ENCODE measurements around the gene FAM193B. TPM values are rescaled to one million over a fixed set of nuclear protein-coding genes. Genes with fewer than 3 reads are reported as not detected.
A peak's percentile ranks its signal among the peaks of the same experiment; 100 is the strongest.

FAM193B gene
- total and polyA plus RNA-seq, 2 of the 13 experiments (the other 11 are each of a cell fraction or from before 2014, with no cell fraction given) = 21.2 to 40.9 TPM

DNA sequence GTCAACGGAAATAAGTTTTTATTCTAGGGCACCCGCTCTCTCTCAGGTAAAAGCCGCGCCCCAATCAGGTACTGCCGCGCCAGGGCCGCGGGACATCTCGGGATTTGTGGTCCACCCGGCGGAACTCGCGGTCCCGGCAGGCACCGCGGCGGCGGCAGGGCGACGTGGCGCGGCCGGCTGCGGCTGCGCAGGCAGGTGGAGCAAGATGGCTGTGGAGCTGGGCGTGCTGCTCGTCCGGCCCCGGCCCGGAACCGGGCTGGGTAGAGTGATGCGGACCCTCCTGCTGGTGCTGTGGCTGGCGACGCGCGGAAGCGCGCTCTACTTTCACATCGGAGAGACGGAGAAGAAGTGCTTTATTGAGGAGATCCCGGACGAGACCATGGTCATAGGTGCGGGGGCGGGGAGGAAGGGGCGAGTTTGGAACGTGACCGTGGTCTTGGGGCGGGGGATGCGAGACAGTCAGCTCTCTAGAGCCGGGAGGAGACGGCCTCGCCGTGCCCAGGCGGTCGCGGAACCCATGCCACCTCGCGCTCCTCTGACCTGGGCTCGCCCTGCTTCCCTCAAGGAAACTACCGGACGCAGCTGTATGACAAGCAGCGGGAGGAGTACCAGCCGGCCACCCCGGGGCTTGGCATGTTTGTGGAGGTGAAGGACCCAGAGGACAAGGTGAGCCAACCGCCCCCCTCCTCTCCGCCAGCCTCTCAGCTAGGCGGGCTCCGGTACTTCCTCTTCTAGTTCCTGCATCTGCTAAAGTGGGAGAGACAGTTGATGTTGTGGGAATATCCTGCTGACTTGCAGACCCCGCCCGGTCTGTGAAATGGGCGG is 37.9 kb upstream of the FAM193B start, which contains the start of gene TMED9 (continued):
- TF ChIP-seq THYN1 (CRISPR knock-in tag; IDR thresholded peaks at IDR 0.05; ENCODE audit: borderline replicate concordance, low read depth) = no peak
- TF ChIP-seq ZFP90 (CRISPR knock-in tag; IDR thresholded peaks at IDR 0.05; ENCODE audit: borderline replicate concordance) = 0 out of 2 replicates have a peak, but pooled peaks have one; percentile 57
- TF ChIP-seq, protein P1, sequence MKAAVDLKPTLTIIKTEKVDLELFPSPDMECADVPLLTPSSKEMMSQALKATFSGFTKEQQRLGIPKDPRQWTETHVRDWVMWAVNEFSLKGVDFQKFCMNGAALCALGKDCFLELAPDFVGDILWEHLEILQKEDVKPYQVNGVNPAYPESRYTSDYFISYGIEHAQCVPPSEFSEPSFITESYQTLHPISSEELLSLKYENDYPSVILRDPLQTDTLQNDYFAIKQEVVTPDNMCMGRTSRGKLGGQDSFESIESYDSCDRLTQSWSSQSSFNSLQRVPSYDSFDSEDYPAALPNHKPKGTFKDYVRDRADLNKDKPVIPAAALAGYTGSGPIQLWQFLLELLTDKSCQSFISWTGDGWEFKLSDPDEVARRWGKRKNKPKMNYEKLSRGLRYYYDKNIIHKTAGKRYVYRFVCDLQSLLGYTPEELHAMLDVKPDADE (CRISPR knock-in tag; IDR thresholded peaks at IDR 0.05) = peak; percentile 38; the same call in 1 of the 2 replicates
- TF ChIP-seq REPIN1 (CRISPR knock-in tag; IDR thresholded peaks at IDR 0.05; ENCODE audit: borderline replicate concordance, low read depth) = peak; percentile 59
- peak; percentile 95 for TF ChIP-seq RBFOX2 (IDR thresholded peaks at IDR 0.05; ENCODE audit: low read depth, low read length)
- peak; percentile 92 for TF ChIP-seq BORCS8-MEF2B (CRISPR knock-in tag; IDR thresholded peaks at IDR 0.05)
- 0 out of 2 replicates have a peak, but pooled peaks have one; percentile 37 for TF ChIP-seq RFXAP (CRISPR knock-in tag; IDR thresholded peaks at IDR 0.05; ENCODE audit: borderline replicate concordance)
- TF ChIP-seq PCBP1 (IDR thresholded peaks at IDR 0.05; ENCODE audit: borderline replicate concordance, low read depth, low read length) = 0 out of 2 replicates have a peak, but pooled peaks have one; percentile 30
- no peak for TF ChIP-seq NFE2 (CRISPR knock-in tag; IDR thresholded peaks at IDR 0.05)
- peak; percentile 81 for TF ChIP-seq HDAC1 (CRISPR knock-in tag; IDR thresholded peaks at IDR 0.05)
- no peak for TF ChIP-seq ZNF747 (CRISPR knock-in tag; IDR thresholded peaks at IDR 0.05; ENCODE audit: borderline replicate concordance)
- peak; percentile 59 for TF ChIP-seq ZSCAN31 (CRISPR knock-in tag; IDR thresholded peaks at IDR 0.05; ENCODE audit: low read depth)
- no peak for TF ChIP-seq ZNF317 (CRISPR knock-in tag; IDR thresholded peaks at IDR 0.05)
- TF ChIP-seq ELF1 (CRISPR knock-in tag; IDR thresholded peaks at IDR 0.05) = peak; percentile 3; the same call in 1 of the 2 replicates
- no peak for TF ChIP-seq NCOA2 (CRISPR knock-in tag; IDR thresholded peaks at IDR 0.05)
- TF ChIP-seq NR2C2 (CRISPR knock-in tag; IDR thresholded peaks at IDR 0.05; ENCODE audit: borderline replicate concordance) = peak; percentile 85; the same call in 1 of the 2 replicates
- TF ChIP-seq, protein P2, sequence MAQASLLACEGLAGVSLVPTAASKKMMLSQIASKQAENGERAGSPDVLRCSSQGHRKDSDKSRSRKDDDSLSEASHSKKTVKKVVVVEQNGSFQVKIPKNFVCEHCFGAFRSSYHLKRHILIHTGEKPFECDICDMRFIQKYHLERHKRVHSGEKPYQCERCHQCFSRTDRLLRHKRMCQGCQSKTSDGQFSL (CRISPR knock-in tag; IDR thresholded peaks at IDR 0.05) = peak; percentile 24; the same call in 1 of the 2 replicates
- 0 out of 2 replicates have a peak, but pooled peaks have one; percentile 35 for TF ChIP-seq ZNF335 (CRISPR knock-in tag; IDR thresholded peaks at IDR 0.05)
- no peak for TF ChIP-seq SOX13 (IDR thresholded peaks at IDR 0.05)
- TF ChIP-seq SOX13 (CRISPR knock-in tag; conservative IDR thresholded peaks at IDR 0.05 in 1 of 2, IDR thresholded peaks at IDR 0.05 in 1 of 2) = no peak
- no peak for TF ChIP-seq SCMH1 (CRISPR knock-in tag; IDR thresholded peaks at IDR 0.05; ENCODE audit: borderline replicate concordance)
- peak; percentile 59; the same call in 1 of the 2 replicates for TF ChIP-seq KDM5B (CRISPR knock-in tag; IDR thresholded peaks at IDR 0.05; ENCODE audit: borderline replicate concordance)
- TF ChIP-seq ZKSCAN8 (CRISPR knock-in tag; IDR thresholded peaks at IDR 0.05; ENCODE audit: borderline replicate concordance) = no peak
- TF ChIP-seq CBX2 (IDR thresholded peaks at IDR 0.05; ENCODE audit: low read depth, low read length) = no peak
- 0 out of 2 replicates have a peak, but pooled peaks have one; percentile 54 for TF ChIP-seq CBX2 (CRISPR knock-in tag; IDR thresholded peaks at IDR 0.05; ENCODE audit: low read depth)
- TF ChIP-seq CREB1 (IDR thresholded peaks at IDR 0.05) = peak; percentile 5; the same call in 1 of the 2 replicates
- TF ChIP-seq CREB1 (CRISPR knock-in tag; IDR thresholded peaks at IDR 0.05) = no peak; the same call in 1 of the 2 replicates
- TF ChIP-seq, protein P3, sequence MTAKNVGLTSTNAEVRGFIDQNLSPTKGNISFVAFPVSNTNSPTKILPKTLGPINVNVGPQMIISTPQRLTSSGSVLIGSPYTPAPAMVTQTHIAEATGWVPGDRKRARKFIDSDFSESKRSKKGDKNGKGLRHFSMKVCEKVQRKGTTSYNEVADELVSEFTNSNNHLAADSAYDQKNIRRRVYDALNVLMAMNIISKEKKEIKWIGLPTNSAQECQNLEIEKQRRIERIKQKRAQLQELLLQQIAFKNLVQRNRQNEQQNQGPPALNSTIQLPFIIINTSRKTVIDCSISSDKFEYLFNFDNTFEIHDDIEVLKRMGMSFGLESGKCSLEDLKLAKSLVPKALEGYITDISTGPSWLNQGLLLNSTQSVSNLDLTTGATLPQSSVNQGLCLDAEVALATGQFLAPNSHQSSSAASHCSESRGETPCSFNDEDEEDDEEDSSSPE (CRISPR knock-in tag; IDR thresholded peaks at IDR 0.05) = peak; percentile 85
